DOHH2 (cell line): Measurements from ENCODE around the gene RGS7.

Experiments
- H3F3A ChIP-seq: fragments of 200-600 bp; sonication (generic), shearing (Covaris generic); 2 replicates; pipeline ENCODE4 v1.6.0; 2016; ENCODE audit warnings: antibody characterized with exemption, mild to moderate bottlenecking; ENCODE audit not compliant: control insufficient read depth, insufficient read depth
- H3K27ac ChIP-seq: fragments of 200-600 bp; sonication (generic); 2 replicates; pipeline ENCODE4 v1.5.1; 2014; ENCODE audit warnings: low read depth, mild to moderate bottlenecking, low read length, moderate library complexity
- H3K27me3 ChIP-seq: fragments of 200-600 bp; sonication (generic); 2 replicates; pipeline ENCODE4 v1.6.1; 2014; ENCODE audit warnings: mild to moderate bottlenecking, low read length, mixed read lengths; ENCODE audit not compliant: control insufficient read depth
- H3K36me3 ChIP-seq: fragments of 200-600 bp; sonication (generic); 2 replicates; pipeline ENCODE4 v1.6.1; 2014; ENCODE audit warnings: mild to moderate bottlenecking, low read length, moderate library complexity, mixed read lengths; ENCODE audit not compliant: control insufficient read depth
- H3K4me1 ChIP-seq: fragments of 200-600 bp; sonication (generic); 2 replicates; pipeline ENCODE4 v1.6.1; 2014; ENCODE audit warnings: mild to moderate bottlenecking, low read length, mixed read lengths; ENCODE audit not compliant: control insufficient read depth
- H3K4me2 ChIP-seq: fragments of 200-600 bp; sonication (generic); 2 replicates; pipeline ENCODE4 v1.6.0; 2014; ENCODE audit warnings: mild to moderate bottlenecking, low read length, moderate library complexity
- H3K4me3 ChIP-seq: fragments of 200-600 bp; sonication (generic); 2 replicates; pipeline ENCODE4 v1.5.1; 2014; ENCODE audit warnings: mild to moderate bottlenecking, low read length, mixed read lengths
- H3K79me2 ChIP-seq: fragments of 200-600 bp; sonication (generic); 2 replicates; pipeline ENCODE4 v1.6.1; 2014; ENCODE audit warnings: mild to moderate bottlenecking, low read length, mixed read lengths; ENCODE audit not compliant: control insufficient read depth
- H3K9me2 ChIP-seq: fragments of 200-600 bp; sonication (generic); replicated peaks from 2 replicates; pipeline ENCODE4 v1.6.1; 2014; ENCODE audit warnings: mild to moderate bottlenecking, low read length, mixed read lengths; ENCODE audit not compliant: control insufficient read depth
- H3K9me3 ChIP-seq: fragments of 200-600 bp; sonication (generic); 2 replicates; pipeline ENCODE4 v1.6.1; 2014; ENCODE audit warnings: antibody characterized with exemption, low read length, mixed read lengths; ENCODE audit not compliant: control insufficient read depth, insufficient read depth
- H4K20me1 ChIP-seq: fragments of 200-600 bp; sonication (generic); 2 replicates; pipeline ENCODE4 v1.6.0; 2014; ENCODE audit warnings: low read depth, mild to moderate bottlenecking, antibody characterized with exemption, low read length, moderate library complexity; ENCODE audit not compliant: control insufficient read depth, insufficient read depth
- CTCF ChIP-seq: fragments of 200-600 bp; sonication (generic); IDR thresholded peaks from one replicate; pipeline ENCODE4 v1.5.1; 2014; ENCODE audit warnings: antibody characterized with exemption, mild to moderate bottlenecking, low read depth, low read length; ENCODE audit not compliant: poor library complexity, severe bottlenecking
- EZH2phosphoT487 ChIP-seq: fragments of 200-600 bp; sonication (generic); IDR thresholded peaks from 2 replicates; pipeline ENCODE4 v1.6.1; 2017; ENCODE audit warnings: borderline replicate concordance, mild to moderate bottlenecking, antibody characterized with exemption, low read length, moderate library complexity, mixed read lengths

Gene RGS7

GRCh38 chr1:240804475-240804874 is 552.5 kb downstream of the RGS7 start:
- Histone ChIP-seq H3K9me2 (no peaks in the 10 kb centered on the region), H3K4me1 (no peaks in the 10 kb centered on the region), H3K4me2 (no peak overlapping the region), H3F3A (no peaks in the 10 kb centered on the region), H4K20me1 (no peaks in the 10 kb centered on the region), H3K4me3 (no peak overlapping the region), H3K27ac (no peak overlapping the region), H3K79me2 (no peaks in the 10 kb centered on the region), H3K9me3 (no peaks in the 10 kb centered on the region), H3K27me3 (no peaks in the 10 kb centered on the region), H3K36me3 (no peaks in the 10 kb centered on the region)
- TF ChIP-seq CTCF (no peak), EZH2phosphoT487 (no peak)

GRCh38 chr1:240803151-240803550 is 553.9 kb downstream of the RGS7 start:
- TF ChIP-seq EZH2phosphoT487, result no peak
- TF ChIP-seq CTCF, result no peak
- no peaks in the 10 kb centered on the region for H3K9me3 ChIP-seq
- no peaks in the 10 kb centered on the region for H3K79me2 ChIP-seq
- H3K27me3 ChIP-seq, result no peaks in the 10 kb centered on the region
- H3K9me2 ChIP-seq, result no peaks in the 10 kb centered on the region
- H3F3A ChIP-seq, result no peaks in the 10 kb centered on the region
- no peaks in the 10 kb centered on the region for H3K4me1 ChIP-seq
- no peak overlapping the region for H3K4me3 ChIP-seq
- no peak overlapping the region for H3K4me2 ChIP-seq
- no peaks in the 10 kb centered on the region for H3K36me3 ChIP-seq
- no peak overlapping the region for H3K27ac ChIP-seq
- H4K20me1 ChIP-seq, result no peaks in the 10 kb centered on the region

- Histone ChIP-seq H3F3A (no peaks in the 10 kb centered on the region), H3K27me3 (no peaks in the 10 kb centered on the region), H3K4me2 (no peak overlapping the region), H3K4me1 (no peaks in the 10 kb centered on the region), H3K9me2 (no peaks in the 10 kb centered on the region), H3K27ac (no peak overlapping the region), H3K4me3 (no peak overlapping the region), H4K20me1 (no peaks in the 10 kb centered on the region), H3K36me3 (no peaks in the 10 kb centered on the region), H3K9me3 (no peaks in the 10 kb centered on the region), H3K79me2 (no peaks in the 10 kb centered on the region)
- no peak for TF ChIP-seq CTCF
- TF ChIP-seq EZH2phosphoT487, result no peak
Observed at GRCh38 chr1:240802271-240802670, 554.7 kb downstream of the RGS7 start.

GRCh38 chr1:240801442-240801841 is 555.6 kb downstream of the RGS7 start:
- H3K36me3 ChIP-seq, result no peaks in the 10 kb centered on the region
- no peaks in the 10 kb centered on the region for H3K27me3 ChIP-seq
- H3K9me3 ChIP-seq, result no peaks in the 10 kb centered on the region
- no peaks in the 10 kb centered on the region for H3K9me2 ChIP-seq
- no peaks in the 10 kb centered on the region for H3F3A ChIP-seq
- H3K4me3 ChIP-seq, result no peak overlapping the region
- no peak overlapping the region for H3K4me2 ChIP-seq
- no peaks in the 10 kb centered on the region for H3K4me1 ChIP-seq
- H4K20me1 ChIP-seq, result no peaks in the 10 kb centered on the region
- H3K27ac ChIP-seq, result no peak overlapping the region
- H3K79me2 ChIP-seq, result no peaks in the 10 kb centered on the region
- TF ChIP-seq CTCF (no peak), EZH2phosphoT487 (no peak)
